HCT116 (cell line): ENCODE results near the gene HECW1. TPM values are rescaled to one million over a fixed set of nuclear protein-coding genes. Genes with fewer than 3 reads are reported as not detected.

Experiments used
- ATAC-seq: fragments of 200-7000 bp; cut with Tn5 transposase; 2 replicates; pipeline ENCODE4 v1.9.1; 2020; ENCODE audit warnings: mild to moderate bottlenecking, moderate library complexity
- BruUV-seq: library from RNA; stranded (reverse); fragments of 400-500 nt; replicated peaks from 2 replicates; lab custom pipeline; 2021; lab: Mats Ljungman, UMichigan
- CTCF ChIA-PET: fragments of 300-600 bp; sonication (Branson Sonifier 250); formaldehyde crosslinking; loops from one replicate; lab custom pipeline; 2021; ENCODE audit warnings: antibody characterized with exemption; lab: Charles Lee
- POLR2A ChIA-PET: fragments of 300-600, 350-600 bp; sonication (Branson Sonifier 250); formaldehyde crosslinking; loops from one replicate; lab custom pipeline; 2021; ENCODE audit warnings: antibody characterized with exemption; lab: Charles Lee
- RAD21 ChIA-PET, 2 experiments: fragments of 300-600 bp; sonication (Branson Sonifier 250); formaldehyde crosslinking; loops; one replicate each; lab custom pipeline; 2023; ENCODE audit warnings: low total read pairs in 2 of 2; ENCODE audit not compliant: uncharacterized antibody in 2 of 2, unreplicated experiment in 2 of 2, low non-redundant PET in 1 of 2; lab: Charles Lee
- DNase-seq: peaks from one replicate; pipeline ENCODE4 v3.0.0-alpha.2; 2010; ENCODE audit warnings: low read depth, low spot score
- H2AFZ ChIP-seq: fragments of 200-600 bp; shearing (Covaris generic), sonication (generic); 2 replicates; pipeline ENCODE4 v1.6.1; 2017; ENCODE audit warnings: low read depth, mixed run types, mixed read lengths, antibody characterized with exemption, low read length; ENCODE audit not compliant: poor library complexity, severe bottlenecking
- H3K27ac ChIP-seq: 2 replicates; pipeline ENCODE4 v1.5.1; 2012; ENCODE audit warnings: low read depth, low read length
- H3K27me3 ChIP-seq: fragments of 200-600 bp; sonication (generic); 2 replicates; pipeline ENCODE4 v1.6.1; 2016; ENCODE audit warnings: mixed run types, low read length, mixed read lengths; ENCODE audit not compliant: insufficient read depth
- H3K36me3 ChIP-seq, 2 experiments: fragments of 200-500 bp in 1 of 2; fragments of 200-600 bp in 1 of 2; sonication (Bioruptor generic) in 1 of 2; sonication (generic) in 1 of 2; 2 replicates each; pipeline versions ENCODE4 v1.5.1 to v1.6.1; 2014 to 2016; ENCODE audit warnings: low read length in 2 of 2, inconsistent platforms in 1 of 2, mixed read lengths in 1 of 2, mixed run types in 1 of 2; ENCODE audit not compliant: insufficient read depth in 2 of 2, control insufficient read depth in 1 of 2
- H3K4me1 ChIP-seq, 2 experiments: fragments of 200-600 bp in 1 of 2; sonication (generic) in 1 of 2; 2 replicates each; pipeline versions ENCODE4 v1.5.1 to v1.6.1; 2012 to 2017; ENCODE audit warnings: low read length in 2 of 2, inconsistent platforms in 1 of 2, mild to moderate bottlenecking in 1 of 2, mixed read lengths in 1 of 2, mixed run types in 1 of 2, moderate library complexity in 1 of 2; ENCODE audit not compliant: insufficient read depth in 2 of 2, control insufficient read depth in 1 of 2
- H3K4me2 ChIP-seq: fragments of 200-600 bp; sonication (generic); 2 replicates; pipeline ENCODE4 v1.6.1; 2017; ENCODE audit warnings: mixed run types, low read length, mixed read lengths
- H3K4me3 ChIP-seq, 2 experiments: fragments of 200-600 bp in 1 of 2; sonication (generic) in 1 of 2; replicated peaks in 1 of 2; 2 replicates each; pipeline ENCODE4 v1.5.1; 2011 to 2016; ENCODE audit warnings: low read length in 2 of 2, control low read depth in 1 of 2, low read depth in 1 of 2, mild to moderate bottlenecking in 1 of 2, mixed read lengths in 1 of 2, mixed run types in 1 of 2
- H3K79me2 ChIP-seq: fragments of 200-600 bp; sonication (generic); 2 replicates; pipeline ENCODE4 v1.6.1; 2017; ENCODE audit warnings: mild to moderate bottlenecking, mixed run types, low read length, moderate library complexity, mixed read lengths; ENCODE audit not compliant: insufficient read depth
- H3K9ac ChIP-seq: fragments of 200-600 bp; sonication (generic); 2 replicates; pipeline ENCODE4 v1.6.1; 2016; ENCODE audit warnings: low read length, mixed read lengths
- H3K9me2 ChIP-seq: fragments of 200-600 bp; sonication (generic), shearing (Covaris generic); 2 replicates; pipeline ENCODE4 v1.6.1; 2017; ENCODE audit warnings: mixed run types, mild to moderate bottlenecking, moderate library complexity; ENCODE audit not compliant: insufficient read depth
- H3K9me3 ChIP-seq, 2 experiments: fragments of 200-500 bp in 1 of 2; fragments of 200-600 bp in 1 of 2; sonication (Bioruptor generic) in 1 of 2; sonication (generic) in 1 of 2; 2 replicates each; pipeline ENCODE4 v1.6.1; 2014 to 2017; ENCODE audit warnings: low read length in 2 of 2, mixed read lengths in 2 of 2, inconsistent platforms in 1 of 2, low read depth in 1 of 2, mild to moderate bottlenecking in 1 of 2, mixed run types in 1 of 2, moderate library complexity in 1 of 2; ENCODE audit not compliant: control insufficient read depth in 1 of 2, insufficient read depth in 1 of 2
- H4K20me1 ChIP-seq: fragments of 200-600 bp; sonication (generic), shearing (Covaris generic); 2 replicates; pipeline ENCODE4 v1.6.1; 2017; ENCODE audit warnings: mixed run types, mild to moderate bottlenecking, moderate library complexity; ENCODE audit not compliant: insufficient read depth
- ATF3 ChIP-seq: IDR thresholded peaks from 2 replicates; pipeline ENCODE4 v1.6.1; 2012
- CEBPB ChIP-seq: IDR thresholded peaks from 2 replicates; pipeline ENCODE4 v1.6.1; 2012; ENCODE audit warnings: low read depth
- ELF1 ChIP-seq: IDR thresholded peaks from 2 replicates; pipeline ENCODE4 v1.6.1; 2012; ENCODE audit warnings: low read depth, borderline replicate concordance
- EZH2phosphoT487 ChIP-seq: fragments of 200-600 bp; IDR thresholded peaks from 2 replicates; pipeline ENCODE4 v1.6.1; 2018; ENCODE audit warnings: antibody characterized with exemption, borderline replicate concordance
- JUND ChIP-seq: IDR thresholded peaks from 2 replicates; pipeline ENCODE4 v1.6.1; 2012
- POLR2A ChIP-seq: IDR thresholded peaks from 2 replicates; pipeline ENCODE4 v1.7.0; 2011; ENCODE audit warnings: borderline replicate concordance; ENCODE audit not compliant: insufficient read depth, insufficient read length; ENCODE audit errors: extremely low read depth
- RAD21 ChIP-seq: IDR thresholded peaks from 2 replicates; pipeline ENCODE4 v1.6.1; 2012; ENCODE audit warnings: low read depth, mild to moderate bottlenecking
- SIN3A ChIP-seq: IDR thresholded peaks from 2 replicates; pipeline ENCODE4 v1.6.1; 2012; ENCODE audit warnings: low read depth
- SP1 ChIP-seq: IDR thresholded peaks from 2 replicates; pipeline ENCODE4 v1.6.1; 2012; ENCODE audit warnings: low read depth
- TCF7L2 ChIP-seq: IDR thresholded peaks from 2 replicates; pipeline ENCODE4 v1.7.0; 2011; ENCODE audit warnings: borderline replicate concordance, inconsistent platforms; ENCODE audit not compliant: insufficient read depth, insufficient read length; ENCODE audit errors: extremely low read depth
- YY1 ChIP-seq: IDR thresholded peaks from 2 replicates; pipeline ENCODE4 v1.6.1; 2011; ENCODE audit warnings: low read length, low read depth, moderate library complexity, mild to moderate bottlenecking; ENCODE audit not compliant: insufficient replicate concordance; ENCODE audit errors: extremely low read depth
- ZBTB33 ChIP-seq: IDR thresholded peaks from 2 replicates; pipeline ENCODE4 v1.6.1; 2011; ENCODE audit warnings: mild to moderate bottlenecking, low read length, moderate library complexity; ENCODE audit not compliant: insufficient replicate concordance; ENCODE audit errors: extremely low read depth
- ZFX ChIP-seq: fragments of 450-650 bp; IDR thresholded peaks from 2 replicates; pipeline ENCODE4 v1.6.1; 2017
- intact Hi-C: fragments of 100-400 bp; cut with micrococcal nuclease; formaldehyde crosslinking; loops from 2 replicates; pipeline ENCODE4 v1.10.0; 2022
- total RNA-seq: library from RNA; stranded (reverse); gene quantifications from one replicate; pipeline ENCODE4 v1.2.1, GENCODE V29; 2021; ENCODE audit not compliant: unreplicated experiment

The HECW1 gene
- total RNA-seq, 1 experiment from 2014 or later, result 5.6 TPM

DNA sequence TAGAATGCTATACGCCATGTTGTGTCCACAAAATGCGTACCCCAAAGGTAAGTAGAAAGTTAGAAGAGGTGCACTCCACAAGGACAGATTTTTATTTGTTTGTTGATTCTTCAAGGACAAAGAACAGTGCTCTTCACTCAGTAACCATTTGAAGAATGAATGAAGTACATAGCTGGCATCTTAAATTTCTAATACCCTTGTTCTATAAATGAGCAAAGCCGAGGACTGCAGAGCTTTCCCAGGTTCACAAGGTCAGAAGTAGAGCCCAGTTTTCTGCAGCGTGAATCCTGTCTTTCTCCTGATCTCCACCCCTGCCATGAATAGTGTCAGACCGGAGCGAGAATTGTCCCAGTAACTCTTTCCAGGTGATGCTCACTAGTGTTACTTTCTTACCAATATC, 9.5 kb downstream of the HECW1 start (continued):
- TF ChIP-seq CEBPB (no peak), ATF3 (no peak), ZFX (no peak), POLR2A (no peak)
- TF ChIP-seq, all 23 proteins: peak for 0

GRCh38 chr7:43123457-43123856, 11.0 kb downstream of the HECW1 start:
- no TSS peak for BruUV-seq
- H3K9me2 ChIP-seq, result no peaks in the 10 kb centered on the region
- H3K27me3 ChIP-seq, result no peaks in the 10 kb centered on the region
- DNase-seq, result no peak
- ChIA-PET POLR2A (no interaction called here), RAD21 (no interaction called here), CTCF (interaction anchor here (0.6 kb wide), 1 partner anchor 17 kb away, joined by 3 read pairs; no protein-coding TSS in a partner anchor)
- H3K9me3 ChIP-seq, result no peaks in the 10 kb centered on the region
- no peak overlapping the region for H3K9ac ChIP-seq
- no peak overlapping the region for H3K4me3 ChIP-seq
- H2AFZ ChIP-seq, result no peak overlapping the region
- H3K4me2 ChIP-seq, result no peak overlapping the region
- TF ChIP-seq JUND, result no peak
- H3K36me3 ChIP-seq, result no peaks in the 10 kb centered on the region
- no peaks in the 10 kb centered on the region for H4K20me1 ChIP-seq
- H3K27ac ChIP-seq, result no peak overlapping the region
- ATAC-seq, result no peak
- no peaks in the 10 kb centered on the region for H3K4me1 ChIP-seq
- intact Hi-C loops, result no loop called here
- H3K79me2 ChIP-seq, result no peaks in the 10 kb centered on the region

DNA sequence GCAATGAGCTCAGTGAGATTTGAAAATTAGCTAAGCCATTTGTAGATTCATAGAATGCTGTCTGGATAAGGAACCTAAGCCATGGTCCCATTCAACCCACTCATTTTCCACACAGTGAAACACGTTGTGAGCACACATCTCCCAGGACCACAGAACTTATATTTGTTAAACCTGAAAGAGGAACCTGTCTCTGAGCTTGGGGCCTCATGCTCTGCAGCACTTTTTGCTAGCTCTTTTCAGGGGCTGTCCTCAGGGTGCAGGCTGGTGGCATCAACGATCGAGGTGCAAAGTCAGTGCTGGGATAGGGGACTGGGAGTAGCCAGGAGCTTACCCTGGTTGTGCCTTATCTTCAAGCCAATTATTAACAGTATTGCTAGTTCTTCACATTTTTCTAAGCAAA, 11.9 kb downstream of the HECW1 start:
- BruUV-seq, result no TSS peak
- H3K36me3 ChIP-seq, result no peaks in the 10 kb centered on the region
- no peak overlapping the region for H3K4me2 ChIP-seq
- no peak overlapping the region for H3K9ac ChIP-seq
- no peaks in the 10 kb centered on the region for H4K20me1 ChIP-seq
- H3K79me2 ChIP-seq, result no peaks in the 10 kb centered on the region
- no peaks in the 10 kb centered on the region for H3K27me3 ChIP-seq
- RAD21 ChIA-PET, result no interaction called here
- no peaks in the 10 kb centered on the region for H3K4me1 ChIP-seq
- no peak for TF ChIP-seq SIN3A
- no peak for TF ChIP-seq YY1
- TF ChIP-seq TCF7L2, result no peak
- no peak for TF ChIP-seq JUND
- TF ChIP-seq EZH2phosphoT487, result no peak
- TF ChIP-seq RAD21, result no peak
- TF ChIP-seq ZBTB33, result no peak
- no peak for TF ChIP-seq ELF1
- TF ChIP-seq CEBPB, result no peak
- TF ChIP-seq SP1, result no peak
- no peak for TF ChIP-seq ZFX
- TF ChIP-seq, all 23 proteins: peak for 0
- CTCF ChIA-PET, result no interaction called here
- Histone ChIP-seq H3K27ac (no peak overlapping the region), H2AFZ (no peak overlapping the region), H3K9me2 (no peaks in the 10 kb centered on the region), H3K9me3 (no peaks in the 10 kb centered on the region), H3K4me3 (no peak overlapping the region)
- POLR2A ChIA-PET, result no interaction called here
- intact Hi-C loops, result no loop called here
- no peak for DNase-seq
- ATAC-seq, result no peak
